WTC11 (cell line): ENCODE data around the gene PARD3B. TPM values are rescaled to one million over a fixed set of nuclear protein-coding genes. Genes with fewer than 3 reads are reported as not detected.

Experiments used
- ATAC-seq: fragments of 200-7000 bp; cut with Tn5 transposase; 2 replicates; pipeline ENCODE4 v1.10.0; 2021; ENCODE audit warnings: mild to moderate bottlenecking, moderate library complexity
- CTCF ChIA-PET: fragments of 300-600 bp; sonication (Branson Sonifier 250); formaldehyde crosslinking; loops from one replicate; lab custom pipeline; 2021; ENCODE audit warnings: antibody characterized with exemption; lab: Charles Lee
- POLR2A ChIA-PET: fragments of 350-600 bp; sonication (Branson Sonifier 250); formaldehyde crosslinking; loops from one replicate; lab custom pipeline; 2021; ENCODE audit warnings: antibody characterized with exemption; lab: Charles Lee
- DNase-seq: peaks from one replicate; pipeline ENCODE4 v3.0.0; 2021; ENCODE audit warnings: low spot score
- H3K27ac Mint-ChIP-seq: 2 replicates; pipeline ENCODE4 v1.8.0; 2021; ENCODE audit warnings: mixed read lengths
- H3K27me3 Mint-ChIP-seq: 2 replicates; pipeline ENCODE4 v1.8.0; 2021; ENCODE audit warnings: low read depth, mild to moderate bottlenecking, moderate library complexity, mixed read lengths
- H3K36me3 Mint-ChIP-seq: 2 replicates; pipeline ENCODE4 v1.8.0; 2021; ENCODE audit warnings: mixed read lengths
- H3K4me1 Mint-ChIP-seq: 2 replicates; pipeline ENCODE4 v1.8.0; 2022; ENCODE audit warnings: mixed read lengths
- H3K4me3 Mint-ChIP-seq: 2 replicates; pipeline ENCODE4 v1.8.0; 2021; ENCODE audit warnings: mild to moderate bottlenecking, moderate library complexity, mixed read lengths
- H3K9me3 Mint-ChIP-seq: 2 replicates; pipeline ENCODE4 v1.8.0; 2021; ENCODE audit warnings: mixed read lengths
- CREB1 ChIP-seq: sonication (generic); formaldehyde crosslinking; IDR thresholded peaks from 2 replicates; pipeline ENCODE4 v1.8.0; 2023; ENCODE audit warnings: mild to moderate bottlenecking, missing genetic modification reagents
- FOXP1 ChIP-seq: sonication (generic); formaldehyde crosslinking; IDR thresholded peaks from 2 replicates; pipeline ENCODE4 v1.8.0; 2022; ENCODE audit warnings: missing genetic modification reagents, mild to moderate bottlenecking, moderate library complexity, borderline replicate concordance
- GRHL2 ChIP-seq: fragments of 250-450 bp; sonication (Bioruptor Pico); IDR thresholded peaks from 2 replicates; pipeline ENCODE4 v1.8.0; 2022; ENCODE audit warnings: mild to moderate bottlenecking, moderate library complexity; ENCODE audit not compliant: insufficient replicate concordance, severe bottlenecking
- GTF2I ChIP-seq: fragments of 250-450 bp; sonication (Bioruptor Pico); conservative IDR thresholded peaks from 2 replicates; pipeline ENCODE4 v1.4.0; 2021; ENCODE audit warnings: mild to moderate bottlenecking
- JAZF1 ChIP-seq: fragments of 250-450 bp; sonication (Bioruptor Pico); IDR thresholded peaks from 2 replicates; pipeline ENCODE4 v1.9.0; 2021; ENCODE audit warnings: moderate library complexity, mild to moderate bottlenecking, inconsistent platforms
- KAT7 ChIP-seq: sonication (generic); formaldehyde crosslinking; IDR thresholded peaks from 2 replicates; pipeline ENCODE4 v1.8.1; 2023; ENCODE audit warnings: missing genetic modification reagents, mild to moderate bottlenecking, borderline replicate concordance
- MXD4 ChIP-seq: fragments of 250-450 bp; sonication (Bioruptor Pico); IDR thresholded peaks from 2 replicates; pipeline ENCODE4 v1.8.0; 2021; ENCODE audit warnings: mild to moderate bottlenecking, moderate library complexity, borderline replicate concordance
- NR1H2 ChIP-seq: sonication (generic); formaldehyde crosslinking; IDR thresholded peaks from 2 replicates; pipeline ENCODE4 v1.9.0; 2021; ENCODE audit warnings: mild to moderate bottlenecking, moderate library complexity, missing genetic modification reagents
- SOX15 ChIP-seq: fragments of 250-450 bp; sonication (Bioruptor Pico); IDR thresholded peaks from 2 replicates; pipeline ENCODE4 v1.9.0; 2021; ENCODE audit warnings: mild to moderate bottlenecking
- ZNF138 ChIP-seq: sonication (generic); formaldehyde crosslinking; conservative IDR thresholded peaks from 2 replicates; pipeline ENCODE4 v1.8.1; 2022; ENCODE audit warnings: mild to moderate bottlenecking, moderate library complexity, missing genetic modification reagents
- ZNF219 ChIP-seq: sonication (generic); formaldehyde crosslinking; IDR thresholded peaks from 2 replicates; pipeline ENCODE4 v1.8.0; 2023; ENCODE audit warnings: missing genetic modification reagents, mild to moderate bottlenecking, borderline replicate concordance
- ZNF263 ChIP-seq: sonication (generic); formaldehyde crosslinking; IDR thresholded peaks from 2 replicates; pipeline ENCODE4 v1.8.1; 2022; ENCODE audit warnings: low read depth, mild to moderate bottlenecking, moderate library complexity, missing genetic modification reagents
- total RNA-seq: library from RNA; stranded (reverse); gene quantifications from 3 replicates; pipeline ENCODE4 v1.2.3, GENCODE V29; 2021
- TF ChIP-seq, protein P1 (sequence below): fragments of 250-450 bp; sonication (Bioruptor Pico); IDR thresholded peaks from 2 replicates; pipeline ENCODE4 v2.1.2; 2022; ENCODE audit warnings: mild to moderate bottlenecking, moderate library complexity
- TF ChIP-seq, protein P2 (sequence below): fragments of 250-450 bp; sonication (Bioruptor Pico); IDR thresholded peaks from 2 replicates; pipeline ENCODE4 v1.9.0; 2021; ENCODE audit warnings: mild to moderate bottlenecking, borderline replicate concordance
- TF ChIP-seq, protein P3 (sequence below): sonication (generic); formaldehyde crosslinking; IDR thresholded peaks from 2 replicates; pipeline ENCODE4 v1.8.0; 2022; ENCODE audit warnings: mild to moderate bottlenecking, missing genetic modification reagents
- TF ChIP-seq, protein P4 (sequence below): fragments of 250-450 bp; sonication (Bioruptor Pico); IDR thresholded peaks from 2 replicates; pipeline ENCODE4 v1.9.0; 2021; ENCODE audit warnings: mild to moderate bottlenecking
- TF ChIP-seq, protein P5 (sequence below): sonication (generic); formaldehyde crosslinking; IDR thresholded peaks from 2 replicates; pipeline ENCODE4 v1.8.1; 2022; ENCODE audit warnings: low read depth, mild to moderate bottlenecking, moderate library complexity, missing genetic modification reagents, borderline replicate concordance
- TF ChIP-seq, protein P6 (sequence below): fragments of 200-600 bp; IDR thresholded peaks from 2 replicates; pipeline ENCODE4 v1.8.0; 2022; ENCODE audit warnings: antibody characterized with exemption
- TF ChIP-seq, protein P7 (sequence below): fragments of 250-450 bp; sonication (Bioruptor Pico); IDR thresholded peaks from 2 replicates; pipeline ENCODE4 v1.9.0; 2021; ENCODE audit warnings: mild to moderate bottlenecking
- TF ChIP-seq, protein P8 (sequence below): sonication (generic); formaldehyde crosslinking; IDR thresholded peaks from 2 replicates; pipeline ENCODE4 v1.8.0; 2022; ENCODE audit warnings: mild to moderate bottlenecking, missing genetic modification reagents

PARD3B gene
- total RNA-seq, 1 experiment from 2014 or later: 5.6 TPM

DNA sequence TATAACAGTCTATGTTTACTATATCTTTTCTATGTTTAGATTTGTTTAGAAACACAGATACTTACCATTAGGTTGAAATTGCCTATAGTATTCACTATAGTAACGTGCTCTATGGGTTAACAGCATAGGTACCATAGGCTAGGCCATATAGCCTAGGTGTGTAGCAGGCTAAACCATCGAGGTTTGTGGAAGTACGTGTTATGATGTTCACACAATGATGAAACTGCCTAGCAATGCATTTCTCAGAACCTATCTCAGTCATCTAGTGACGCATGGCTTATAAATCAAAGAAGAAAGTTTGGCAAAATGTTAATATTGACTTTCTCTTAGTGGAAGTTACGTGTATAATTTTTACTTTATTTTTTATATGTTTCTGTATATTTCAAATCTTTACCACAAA is 670.8 kb downstream of the PARD3B start:
- no peaks in the 10 kb centered on the region for H3K9me3 Mint-ChIP-seq
- TF ChIP-seq, protein P1, sequence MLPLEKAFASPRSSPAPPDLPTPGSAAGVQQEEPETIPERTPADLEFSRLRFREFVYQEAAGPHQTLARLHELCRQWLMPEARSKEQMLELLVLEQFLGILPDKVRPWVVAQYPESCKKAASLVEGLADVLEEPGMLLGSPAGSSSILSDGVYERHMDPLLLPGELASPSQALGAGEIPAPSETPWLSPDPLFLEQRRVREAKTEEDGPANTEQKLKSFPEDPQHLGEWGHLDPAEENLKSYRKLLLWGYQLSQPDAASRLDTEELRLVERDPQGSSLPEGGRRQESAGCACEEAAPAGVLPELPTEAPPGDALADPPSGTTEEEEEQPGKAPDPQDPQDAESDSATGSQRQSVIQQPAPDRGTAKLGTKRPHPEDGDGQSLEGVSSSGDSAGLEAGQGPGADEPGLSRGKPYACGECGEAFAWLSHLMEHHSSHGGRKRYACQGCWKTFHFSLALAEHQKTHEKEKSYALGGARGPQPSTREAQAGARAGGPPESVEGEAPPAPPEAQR (CRISPR knock-in tag): no peak
- TF ChIP-seq, protein P2, sequence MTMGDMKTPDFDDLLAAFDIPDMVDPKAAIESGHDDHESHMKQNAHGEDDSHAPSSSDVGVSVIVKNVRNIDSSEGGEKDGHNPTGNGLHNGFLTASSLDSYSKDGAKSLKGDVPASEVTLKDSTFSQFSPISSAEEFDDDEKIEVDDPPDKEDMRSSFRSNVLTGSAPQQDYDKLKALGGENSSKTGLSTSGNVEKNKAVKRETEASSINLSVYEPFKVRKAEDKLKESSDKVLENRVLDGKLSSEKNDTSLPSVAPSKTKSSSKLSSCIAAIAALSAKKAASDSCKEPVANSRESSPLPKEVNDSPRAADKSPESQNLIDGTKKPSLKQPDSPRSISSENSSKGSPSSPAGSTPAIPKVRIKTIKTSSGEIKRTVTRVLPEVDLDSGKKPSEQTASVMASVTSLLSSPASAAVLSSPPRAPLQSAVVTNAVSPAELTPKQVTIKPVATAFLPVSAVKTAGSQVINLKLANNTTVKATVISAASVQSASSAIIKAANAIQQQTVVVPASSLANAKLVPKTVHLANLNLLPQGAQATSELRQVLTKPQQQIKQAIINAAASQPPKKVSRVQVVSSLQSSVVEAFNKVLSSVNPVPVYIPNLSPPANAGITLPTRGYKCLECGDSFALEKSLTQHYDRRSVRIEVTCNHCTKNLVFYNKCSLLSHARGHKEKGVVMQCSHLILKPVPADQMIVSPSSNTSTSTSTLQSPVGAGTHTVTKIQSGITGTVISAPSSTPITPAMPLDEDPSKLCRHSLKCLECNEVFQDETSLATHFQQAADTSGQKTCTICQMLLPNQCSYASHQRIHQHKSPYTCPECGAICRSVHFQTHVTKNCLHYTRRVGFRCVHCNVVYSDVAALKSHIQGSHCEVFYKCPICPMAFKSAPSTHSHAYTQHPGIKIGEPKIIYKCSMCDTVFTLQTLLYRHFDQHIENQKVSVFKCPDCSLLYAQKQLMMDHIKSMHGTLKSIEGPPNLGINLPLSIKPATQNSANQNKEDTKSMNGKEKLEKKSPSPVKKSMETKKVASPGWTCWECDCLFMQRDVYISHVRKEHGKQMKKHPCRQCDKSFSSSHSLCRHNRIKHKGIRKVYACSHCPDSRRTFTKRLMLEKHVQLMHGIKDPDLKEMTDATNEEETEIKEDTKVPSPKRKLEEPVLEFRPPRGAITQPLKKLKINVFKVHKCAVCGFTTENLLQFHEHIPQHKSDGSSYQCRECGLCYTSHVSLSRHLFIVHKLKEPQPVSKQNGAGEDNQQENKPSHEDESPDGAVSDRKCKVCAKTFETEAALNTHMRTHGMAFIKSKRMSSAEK (CRISPR knock-in tag): no peak
- TF ChIP-seq JAZF1 (no peak), ZNF138 (CRISPR knock-in tag) (no peak), ZNF263 (CRISPR knock-in tag) (no peak), MXD4 (no peak), GRHL2 (CRISPR knock-in tag) (no peak)
- TF ChIP-seq, protein P3, sequence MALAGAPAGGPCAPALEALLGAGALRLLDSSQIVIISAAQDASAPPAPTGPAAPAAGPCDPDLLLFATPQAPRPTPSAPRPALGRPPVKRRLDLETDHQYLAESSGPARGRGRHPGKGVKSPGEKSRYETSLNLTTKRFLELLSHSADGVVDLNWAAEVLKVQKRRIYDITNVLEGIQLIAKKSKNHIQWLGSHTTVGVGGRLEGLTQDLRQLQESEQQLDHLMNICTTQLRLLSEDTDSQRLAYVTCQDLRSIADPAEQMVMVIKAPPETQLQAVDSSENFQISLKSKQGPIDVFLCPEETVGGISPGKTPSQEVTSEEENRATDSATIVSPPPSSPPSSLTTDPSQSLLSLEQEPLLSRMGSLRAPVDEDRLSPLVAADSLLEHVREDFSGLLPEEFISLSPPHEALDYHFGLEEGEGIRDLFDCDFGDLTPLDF (CRISPR knock-in tag): no peak
- TF ChIP-seq, protein P4, sequence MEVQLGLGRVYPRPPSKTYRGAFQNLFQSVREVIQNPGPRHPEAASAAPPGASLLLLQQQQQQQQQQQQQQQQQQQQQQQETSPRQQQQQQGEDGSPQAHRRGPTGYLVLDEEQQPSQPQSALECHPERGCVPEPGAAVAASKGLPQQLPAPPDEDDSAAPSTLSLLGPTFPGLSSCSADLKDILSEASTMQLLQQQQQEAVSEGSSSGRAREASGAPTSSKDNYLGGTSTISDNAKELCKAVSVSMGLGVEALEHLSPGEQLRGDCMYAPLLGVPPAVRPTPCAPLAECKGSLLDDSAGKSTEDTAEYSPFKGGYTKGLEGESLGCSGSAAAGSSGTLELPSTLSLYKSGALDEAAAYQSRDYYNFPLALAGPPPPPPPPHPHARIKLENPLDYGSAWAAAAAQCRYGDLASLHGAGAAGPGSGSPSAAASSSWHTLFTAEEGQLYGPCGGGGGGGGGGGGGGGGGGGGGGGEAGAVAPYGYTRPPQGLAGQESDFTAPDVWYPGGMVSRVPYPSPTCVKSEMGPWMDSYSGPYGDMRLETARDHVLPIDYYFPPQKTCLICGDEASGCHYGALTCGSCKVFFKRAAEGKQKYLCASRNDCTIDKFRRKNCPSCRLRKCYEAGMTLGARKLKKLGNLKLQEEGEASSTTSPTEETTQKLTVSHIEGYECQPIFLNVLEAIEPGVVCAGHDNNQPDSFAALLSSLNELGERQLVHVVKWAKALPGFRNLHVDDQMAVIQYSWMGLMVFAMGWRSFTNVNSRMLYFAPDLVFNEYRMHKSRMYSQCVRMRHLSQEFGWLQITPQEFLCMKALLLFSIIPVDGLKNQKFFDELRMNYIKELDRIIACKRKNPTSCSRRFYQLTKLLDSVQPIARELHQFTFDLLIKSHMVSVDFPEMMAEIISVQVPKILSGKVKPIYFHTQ (CRISPR knock-in tag): no peak
- TF ChIP-seq, protein P5, sequence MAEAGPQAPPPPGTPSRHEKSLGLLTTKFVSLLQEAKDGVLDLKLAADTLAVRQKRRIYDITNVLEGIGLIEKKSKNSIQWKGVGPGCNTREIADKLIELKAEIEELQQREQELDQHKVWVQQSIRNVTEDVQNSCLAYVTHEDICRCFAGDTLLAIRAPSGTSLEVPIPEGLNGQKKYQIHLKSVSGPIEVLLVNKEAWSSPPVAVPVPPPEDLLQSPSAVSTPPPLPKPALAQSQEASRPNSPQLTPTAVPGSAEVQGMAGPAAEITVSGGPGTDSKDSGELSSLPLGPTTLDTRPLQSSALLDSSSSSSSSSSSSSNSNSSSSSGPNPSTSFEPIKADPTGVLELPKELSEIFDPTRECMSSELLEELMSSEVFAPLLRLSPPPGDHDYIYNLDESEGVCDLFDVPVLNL (CRISPR knock-in tag): no peak
- H3K27ac Mint-ChIP-seq: no peak overlapping the region
- H3K4me3 Mint-ChIP-seq: no peak overlapping the region
- peaks cover 32% of the 10 kb centered on the region for H3K4me1 Mint-ChIP-seq
- ATAC-seq: no peak
- no peak for DNase-seq
- H3K36me3 Mint-ChIP-seq: no peaks in the 10 kb centered on the region
- ChIA-PET CTCF (no interaction called here), POLR2A (no interaction called here)
- no peaks in the 10 kb centered on the region for H3K27me3 Mint-ChIP-seq

DNA sequence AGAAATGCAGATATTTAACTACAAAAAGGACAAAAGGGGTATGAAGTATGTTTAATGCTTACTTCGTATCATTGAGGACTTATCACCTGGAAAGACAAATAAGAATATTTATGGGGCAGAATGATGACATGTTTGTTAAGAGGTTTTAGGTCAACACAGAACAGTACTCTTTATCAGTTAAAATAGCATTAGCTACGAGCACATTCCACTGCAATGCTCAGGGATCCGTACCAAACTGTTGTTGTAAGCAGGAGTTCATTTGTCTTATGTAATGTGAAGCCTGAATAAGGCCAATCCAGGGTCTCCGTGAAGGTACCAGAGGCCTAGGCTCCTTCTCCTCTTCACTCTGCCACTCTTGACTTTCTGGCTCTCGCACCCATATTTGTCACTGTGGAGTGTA is 671.3 kb downstream of the PARD3B start:
- H3K27ac Mint-ChIP-seq: no peak overlapping the region
- ATAC-seq (no peak), DNase-seq (no peak)
- POLR2A ChIA-PET: no interaction called here
- H3K9me3 Mint-ChIP-seq: no peaks in the 10 kb centered on the region
- CTCF ChIA-PET: interaction anchor here (0.5 kb wide), 1 partner anchor 995 kb away, joined by 3 read pairs; no protein-coding TSS in a partner anchor
- H3K36me3 Mint-ChIP-seq: no peaks in the 10 kb centered on the region
- H3K4me1 Mint-ChIP-seq: peaks cover 29% of the 10 kb centered on the region
- no peak overlapping the region for H3K4me3 Mint-ChIP-seq
- no peaks in the 10 kb centered on the region for H3K27me3 Mint-ChIP-seq
- TF ChIP-seq FOXP1 (CRISPR knock-in tag): no peak
- no peak for TF ChIP-seq CREB1 (CRISPR knock-in tag)
- TF ChIP-seq, protein P6, sequence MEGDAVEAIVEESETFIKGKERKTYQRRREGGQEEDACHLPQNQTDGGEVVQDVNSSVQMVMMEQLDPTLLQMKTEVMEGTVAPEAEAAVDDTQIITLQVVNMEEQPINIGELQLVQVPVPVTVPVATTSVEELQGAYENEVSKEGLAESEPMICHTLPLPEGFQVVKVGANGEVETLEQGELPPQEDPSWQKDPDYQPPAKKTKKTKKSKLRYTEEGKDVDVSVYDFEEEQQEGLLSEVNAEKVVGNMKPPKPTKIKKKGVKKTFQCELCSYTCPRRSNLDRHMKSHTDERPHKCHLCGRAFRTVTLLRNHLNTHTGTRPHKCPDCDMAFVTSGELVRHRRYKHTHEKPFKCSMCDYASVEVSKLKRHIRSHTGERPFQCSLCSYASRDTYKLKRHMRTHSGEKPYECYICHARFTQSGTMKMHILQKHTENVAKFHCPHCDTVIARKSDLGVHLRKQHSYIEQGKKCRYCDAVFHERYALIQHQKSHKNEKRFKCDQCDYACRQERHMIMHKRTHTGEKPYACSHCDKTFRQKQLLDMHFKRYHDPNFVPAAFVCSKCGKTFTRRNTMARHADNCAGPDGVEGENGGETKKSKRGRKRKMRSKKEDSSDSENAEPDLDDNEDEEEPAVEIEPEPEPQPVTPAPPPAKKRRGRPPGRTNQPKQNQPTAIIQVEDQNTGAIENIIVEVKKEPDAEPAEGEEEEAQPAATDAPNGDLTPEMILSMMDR: no peak
- TF ChIP-seq, protein P7, sequence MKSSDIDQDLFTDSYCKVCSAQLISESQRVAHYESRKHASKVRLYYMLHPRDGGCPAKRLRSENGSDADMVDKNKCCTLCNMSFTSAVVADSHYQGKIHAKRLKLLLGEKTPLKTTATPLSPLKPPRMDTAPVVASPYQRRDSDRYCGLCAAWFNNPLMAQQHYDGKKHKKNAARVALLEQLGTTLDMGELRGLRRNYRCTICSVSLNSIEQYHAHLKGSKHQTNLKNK (CRISPR knock-in tag): no peak
- TF ChIP-seq ZNF219: no peak
- TF ChIP-seq NR1H2 (CRISPR knock-in tag): no peak
- TF ChIP-seq, protein P8, sequence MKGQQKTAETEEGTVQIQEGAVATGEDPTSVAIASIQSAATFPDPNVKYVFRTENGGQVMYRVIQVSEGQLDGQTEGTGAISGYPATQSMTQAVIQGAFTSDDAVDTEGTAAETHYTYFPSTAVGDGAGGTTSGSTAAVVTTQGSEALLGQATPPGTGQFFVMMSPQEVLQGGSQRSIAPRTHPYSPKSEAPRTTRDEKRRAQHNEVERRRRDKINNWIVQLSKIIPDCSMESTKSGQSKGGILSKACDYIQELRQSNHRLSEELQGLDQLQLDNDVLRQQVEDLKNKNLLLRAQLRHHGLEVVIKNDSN (CRISPR knock-in tag): no peak
- no peak for TF ChIP-seq GTF2I (CRISPR knock-in tag)
- TF ChIP-seq KAT7 (CRISPR knock-in tag): no peak
- no peak for TF ChIP-seq SOX15 (CRISPR knock-in tag)
- TF ChIP-seq, protein P3 (CRISPR knock-in tag): no peak
